Measurements from ENCODE around the gene RPUSD1.
"Not testable (repeated sequence)": the region's sequence is repeated elsewhere in the genome, so short reads cannot be mapped to it uniquely, and the experiment has no call there.

The RPUSD1 gene, protein sequence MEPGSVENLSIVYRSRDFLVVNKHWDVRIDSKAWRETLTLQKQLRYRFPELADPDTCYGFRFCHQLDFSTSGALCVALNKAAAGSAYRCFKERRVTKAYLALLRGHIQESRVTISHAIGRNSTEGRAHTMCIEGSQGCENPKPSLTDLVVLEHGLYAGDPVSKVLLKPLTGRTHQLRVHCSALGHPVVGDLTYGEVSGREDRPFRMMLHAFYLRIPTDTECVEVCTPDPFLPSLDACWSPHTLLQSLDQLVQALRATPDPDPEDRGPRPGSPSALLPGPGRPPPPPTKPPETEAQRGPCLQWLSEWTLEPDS

GRCh38 chr16:787978-788398, at the start of gene RPUSD1:
TSS of gene RPUSD1 (minus strand) at chr16:788381. CDS start at chr16:787737, 644 bp downstream.
- DNase-seq = no peak
- in situ Hi-C loops (cut with HindIII; ENCODE audit: low pct_ligation_motif_present, low pct_unique_long_range_greater_than_20kb, low sequenced_read_pairs) = no loop called here

- not testable (repeated sequence) for DNase-seq
- in situ Hi-C loops (cut with HindIII; ENCODE audit: low pct_ligation_motif_present, low pct_unique_long_range_greater_than_20kb, low sequenced_read_pairs) = loop anchor here (25.0 kb wide), 1 partner anchor 150 kb away; the partner anchor contains the start of gene SOX8
Measured at GRCh38 chr16:836822-837221, 48.6 kb upstream of the RPUSD1 start.

- no peak for DNase-seq
- in situ Hi-C loops (cut with HindIII; ENCODE audit: low pct_ligation_motif_present, low pct_unique_long_range_greater_than_20kb, low sequenced_read_pairs) = loop anchor here (25.0 kb wide), 1 partner anchor 151 kb away; the partner anchor contains the start of gene SOX8
Measured at GRCh38 chr16:836221-836620, 48.0 kb upstream of the RPUSD1 start.

DNA sequence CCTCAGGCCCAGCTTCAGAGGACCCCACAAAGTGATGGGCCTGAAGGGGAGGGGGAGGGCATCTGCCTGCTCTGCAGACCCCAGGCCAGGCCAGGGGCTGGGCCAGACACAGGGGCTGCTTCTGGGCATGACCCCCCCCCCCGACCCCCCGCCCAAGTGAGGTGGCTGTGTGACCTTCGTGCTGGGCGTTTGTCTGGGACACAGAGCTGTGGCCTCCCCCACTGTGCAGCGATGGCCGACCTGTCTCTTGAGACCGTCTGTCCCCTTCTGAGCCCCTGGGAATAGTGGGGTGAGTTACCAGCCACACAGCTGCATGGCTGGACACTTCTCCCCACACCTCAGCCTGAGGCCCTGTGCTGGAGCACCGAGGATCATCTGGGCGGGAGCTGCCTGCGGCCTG, 47.2 kb upstream of the RPUSD1 start:
- in situ Hi-C loops (cut with HindIII; ENCODE audit: low pct_ligation_motif_present, low pct_unique_long_range_greater_than_20kb, low sequenced_read_pairs) = loop anchor here (25.0 kb wide), 1 partner anchor 152 kb away; the partner anchor contains the start of gene SOX8
- DNase-seq = no peak

GRCh38 chr16:833411-833810, 45.2 kb upstream of the RPUSD1 start:
- in situ Hi-C loops (cut with HindIII; ENCODE audit: low pct_ligation_motif_present, low pct_unique_long_range_greater_than_20kb, low sequenced_read_pairs) = loop anchor here (25.0 kb wide), 1 partner anchor 154 kb away; the partner anchor contains the start of gene SOX8

GRCh38 chr16:832652-833336, 44.6 kb upstream of the RPUSD1 start:
- no peak for DNase-seq
- in situ Hi-C loops (cut with HindIII; ENCODE audit: low pct_ligation_motif_present, low pct_unique_long_range_greater_than_20kb, low sequenced_read_pairs) = loop anchor here (25.0 kb wide), 1 partner anchor 155 kb away; the partner anchor contains the start of gene SOX8

More at GRCh38 chr16:833411-833810, 45.2 kb upstream of the RPUSD1 start:
- no peak for DNase-seq

DNA sequence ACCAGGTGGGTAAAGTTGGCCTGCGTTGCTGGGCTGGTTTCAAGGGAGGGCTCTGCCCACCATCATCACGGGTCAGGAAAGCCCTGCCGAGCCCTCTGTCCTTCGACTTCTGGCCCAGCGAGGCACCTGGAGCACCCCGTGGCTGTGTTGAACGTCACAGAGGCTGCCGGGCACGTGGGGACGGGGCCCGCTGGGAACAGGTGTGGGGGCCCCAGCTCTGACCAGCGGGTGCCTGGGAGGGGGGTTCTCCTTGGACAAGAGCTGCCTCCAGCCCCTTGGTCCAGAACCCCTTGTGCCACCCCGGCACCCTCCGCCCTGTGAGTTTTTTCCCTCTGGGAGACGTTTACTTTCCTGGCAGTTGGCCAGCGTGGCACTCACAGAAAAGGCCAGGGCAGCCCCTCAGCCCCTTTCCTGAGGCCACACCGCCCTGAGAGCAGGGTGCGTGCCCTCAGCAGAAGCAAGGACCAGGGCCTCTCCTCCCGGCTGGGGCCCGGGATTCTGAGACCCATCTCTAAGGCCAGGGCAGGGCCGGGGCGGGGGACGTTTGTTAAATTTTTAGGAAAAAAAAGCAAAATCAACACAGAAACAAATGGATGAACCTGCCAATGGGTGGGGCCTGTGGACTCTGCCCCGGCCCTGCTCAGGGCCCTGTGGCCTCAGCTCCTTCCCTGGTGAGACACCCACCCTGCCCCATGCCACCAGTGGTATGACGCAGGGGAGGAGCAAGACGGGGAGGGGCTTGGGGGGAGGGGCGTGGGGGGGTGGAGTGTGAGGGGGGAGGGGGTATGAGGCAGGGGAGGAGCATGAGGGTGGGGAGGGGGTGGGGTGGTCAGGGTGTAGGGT, 43.6 kb upstream of the RPUSD1 start:
- no peak for DNase-seq
- in situ Hi-C loops (cut with HindIII; ENCODE audit: low pct_ligation_motif_present, low pct_unique_long_range_greater_than_20kb, low sequenced_read_pairs) = loop anchor here (25.0 kb wide), 1 partner anchor 156 kb away; the partner anchor contains the start of gene SOX8

DNA sequence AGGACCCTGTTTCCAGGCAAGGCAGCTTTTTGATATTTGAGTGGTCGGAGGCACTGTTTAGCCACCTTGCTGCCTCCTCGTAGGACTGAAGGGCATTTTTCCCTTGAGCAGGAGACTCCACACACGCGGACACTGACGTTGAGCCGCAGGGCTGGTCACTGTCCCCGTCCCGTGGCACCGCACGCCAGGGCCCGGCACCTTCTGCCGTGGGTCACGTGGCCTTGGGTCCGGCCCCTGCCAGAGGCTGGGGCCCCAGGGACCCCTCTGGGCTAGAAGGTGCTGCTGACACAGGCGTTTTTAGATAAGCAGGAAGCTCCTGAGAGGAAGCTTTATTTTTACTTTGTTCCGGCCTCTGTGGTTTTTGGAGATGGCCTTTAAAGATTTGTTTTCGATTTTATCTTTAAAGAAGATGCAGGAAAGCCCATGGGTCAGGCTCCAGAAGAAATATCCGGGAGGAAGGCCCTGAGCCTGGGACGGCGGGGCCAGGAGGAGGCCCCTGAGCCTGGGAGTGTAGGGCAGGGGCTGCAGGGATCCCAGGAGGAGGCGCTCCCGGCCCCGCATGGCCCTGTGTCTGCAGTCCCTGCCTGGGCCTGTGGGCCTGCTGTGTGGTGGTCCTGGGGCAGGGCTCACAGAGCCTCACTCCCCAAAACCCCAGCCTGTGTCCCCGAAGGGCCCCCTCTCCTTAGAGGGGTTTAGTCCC, 42.8 kb upstream of the RPUSD1 start:
- no peak for DNase-seq
- in situ Hi-C loops (cut with HindIII; ENCODE audit: low pct_ligation_motif_present, low pct_unique_long_range_greater_than_20kb, low sequenced_read_pairs) = loop anchor here (25.0 kb wide), 1 partner anchor 156 kb away; the partner anchor contains the start of gene SOX8

DNA sequence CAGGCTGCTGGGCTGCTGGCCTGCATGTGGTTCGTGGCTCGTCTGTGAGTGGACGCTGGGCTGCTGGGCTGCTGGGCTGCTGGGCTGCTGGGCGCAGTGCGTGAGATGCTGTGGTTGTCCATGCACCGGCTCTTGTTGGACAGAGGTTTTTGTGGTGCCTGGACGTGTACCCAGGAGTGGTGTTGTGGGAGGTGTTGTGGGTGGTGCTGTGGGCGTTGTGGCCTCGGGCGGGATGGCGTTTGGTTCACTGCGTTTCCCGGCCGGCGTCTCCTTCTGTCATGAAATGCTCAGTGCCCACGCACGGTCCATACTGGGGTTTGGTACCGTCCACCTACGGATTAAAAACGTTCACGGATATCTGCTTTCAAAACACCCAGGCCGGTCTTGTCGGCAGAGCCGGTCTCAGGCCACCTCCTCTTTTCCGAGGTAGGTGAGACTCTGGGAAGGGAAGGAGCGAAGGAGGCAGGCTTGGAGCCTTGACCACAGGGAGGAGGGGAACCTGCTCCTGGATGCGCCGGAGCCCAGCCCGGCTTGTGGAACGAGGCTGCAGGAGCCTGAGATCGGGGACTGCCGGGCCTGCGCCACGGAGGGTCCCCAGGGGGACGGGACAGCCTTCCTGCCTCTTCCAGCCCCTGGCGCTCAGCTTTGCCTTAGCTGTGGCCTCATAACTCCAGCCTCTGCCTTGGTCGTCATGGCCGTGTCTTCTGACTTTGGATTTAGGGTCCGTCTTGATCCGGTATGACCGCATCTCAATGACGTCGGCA, 42.1 kb upstream of the RPUSD1 start:
- no peak for DNase-seq
- in situ Hi-C loops (cut with HindIII; ENCODE audit: low pct_ligation_motif_present, low pct_unique_long_range_greater_than_20kb, low sequenced_read_pairs) = loop anchor here (25.0 kb wide), 1 partner anchor 157 kb away; the partner anchor contains the start of gene SOX8

DNA sequence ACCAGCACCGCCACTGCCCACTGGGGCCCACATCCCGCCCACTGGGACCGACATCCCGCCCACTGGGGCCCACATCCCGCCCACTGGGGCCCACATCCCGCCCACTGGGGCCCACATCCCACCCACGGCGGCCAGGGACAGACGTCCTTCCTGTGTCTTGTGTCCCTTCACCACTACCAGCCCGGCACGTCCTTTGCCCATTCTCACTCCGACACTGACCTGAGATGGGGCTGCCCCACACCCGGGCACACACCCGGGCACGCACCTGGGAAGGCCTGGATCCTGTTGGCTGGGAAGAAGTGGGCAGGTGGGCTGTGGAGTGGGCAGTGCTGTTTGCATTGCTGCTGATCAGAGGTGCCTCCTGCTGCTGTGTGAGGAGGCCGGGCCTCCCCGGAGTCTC, 40.7 kb upstream of the RPUSD1 start:
- DNase-seq = no peak
- in situ Hi-C loops (cut with HindIII; ENCODE audit: low pct_ligation_motif_present, low pct_unique_long_range_greater_than_20kb, low sequenced_read_pairs) = loop anchor here (25.0 kb wide), 1 partner anchor 158 kb away; the partner anchor contains the start of gene SOX8

GRCh38 chr16:827513-827912, 39.3 kb upstream of the RPUSD1 start:
- in situ Hi-C loops (cut with HindIII; ENCODE audit: low pct_ligation_motif_present, low pct_unique_long_range_greater_than_20kb, low sequenced_read_pairs) = loop anchor here (25.0 kb wide), 1 partner anchor 160 kb away; the partner anchor contains the start of gene SOX8
- no peak for DNase-seq

DNA sequence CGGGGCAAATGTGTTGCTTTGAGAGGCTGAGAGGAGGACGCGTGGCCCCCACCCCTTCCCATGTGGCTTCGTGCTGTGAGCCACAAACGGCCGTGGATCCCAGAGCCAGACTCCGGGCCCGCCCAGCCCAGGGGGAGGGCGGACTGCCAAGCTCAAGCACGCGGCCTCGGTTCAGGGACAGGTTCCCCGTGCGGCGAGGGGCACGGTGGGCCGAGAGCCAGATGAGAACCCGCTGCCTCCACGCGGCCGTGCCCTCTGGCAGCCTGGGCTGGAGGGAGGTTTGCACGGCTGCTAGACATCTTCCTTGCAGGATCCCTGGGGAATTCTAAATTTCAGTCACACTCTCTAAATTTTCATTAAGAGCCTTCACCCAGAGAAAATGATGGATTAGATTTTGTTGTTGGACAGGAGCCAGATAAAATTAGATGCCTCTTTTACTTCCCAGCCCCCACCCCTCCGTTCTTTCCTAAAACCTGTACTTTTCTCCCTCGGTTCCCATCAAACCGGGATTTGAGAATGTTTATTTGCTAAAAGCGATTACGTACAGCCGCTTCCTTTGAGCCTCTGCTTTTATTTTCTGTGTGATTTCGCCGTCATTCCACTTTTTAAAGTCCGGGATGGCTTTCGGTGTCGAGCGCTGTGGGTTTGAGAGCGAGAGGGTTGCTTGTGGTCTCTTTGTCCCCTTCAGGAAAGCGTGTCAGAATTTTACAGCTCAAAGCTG, 37.3 kb upstream of the RPUSD1 start:
- in situ Hi-C loops (cut with HindIII; ENCODE audit: low pct_ligation_motif_present, low pct_unique_long_range_greater_than_20kb, low sequenced_read_pairs) = loop anchor here (25.0 kb wide), 1 partner anchor 162 kb away; the partner anchor contains the start of gene SOX8
- DNase-seq = no peak

DNA sequence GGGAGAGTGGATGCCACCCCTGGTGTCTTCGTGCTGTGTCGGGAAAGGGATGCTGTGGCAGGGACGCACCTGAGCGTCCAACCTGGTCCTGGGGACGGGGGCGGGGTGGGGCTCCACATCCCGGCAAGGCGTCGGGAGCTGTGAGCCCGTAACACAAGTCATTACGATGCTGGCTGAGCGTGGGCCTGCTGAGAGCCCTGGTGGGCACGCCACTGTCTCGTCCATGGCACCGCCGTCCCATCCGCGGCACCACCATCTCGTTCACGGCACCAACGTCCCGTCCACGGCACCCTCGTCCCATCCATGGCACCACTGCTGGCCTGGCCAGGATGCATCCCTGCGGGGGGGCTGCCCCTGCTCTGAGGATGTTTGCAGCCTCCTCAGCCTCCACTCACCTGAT, 36.4 kb upstream of the RPUSD1 start:
- in situ Hi-C loops (cut with HindIII; ENCODE audit: low pct_ligation_motif_present, low pct_unique_long_range_greater_than_20kb, low sequenced_read_pairs) = no loop called here
- DNase-seq = no peak

GRCh38 chr16:824194-824593, 36.0 kb upstream of the RPUSD1 start:
- in situ Hi-C loops (cut with HindIII; ENCODE audit: low pct_ligation_motif_present, low pct_unique_long_range_greater_than_20kb, low sequenced_read_pairs) = no loop called here
- DNase-seq = no peak

GRCh38 chr16:822909-823297, 34.7 kb upstream of the RPUSD1 start:
- DNase-seq = no peak
- in situ Hi-C loops (cut with HindIII; ENCODE audit: low pct_ligation_motif_present, low pct_unique_long_range_greater_than_20kb, low sequenced_read_pairs) = no loop called here

DNA sequence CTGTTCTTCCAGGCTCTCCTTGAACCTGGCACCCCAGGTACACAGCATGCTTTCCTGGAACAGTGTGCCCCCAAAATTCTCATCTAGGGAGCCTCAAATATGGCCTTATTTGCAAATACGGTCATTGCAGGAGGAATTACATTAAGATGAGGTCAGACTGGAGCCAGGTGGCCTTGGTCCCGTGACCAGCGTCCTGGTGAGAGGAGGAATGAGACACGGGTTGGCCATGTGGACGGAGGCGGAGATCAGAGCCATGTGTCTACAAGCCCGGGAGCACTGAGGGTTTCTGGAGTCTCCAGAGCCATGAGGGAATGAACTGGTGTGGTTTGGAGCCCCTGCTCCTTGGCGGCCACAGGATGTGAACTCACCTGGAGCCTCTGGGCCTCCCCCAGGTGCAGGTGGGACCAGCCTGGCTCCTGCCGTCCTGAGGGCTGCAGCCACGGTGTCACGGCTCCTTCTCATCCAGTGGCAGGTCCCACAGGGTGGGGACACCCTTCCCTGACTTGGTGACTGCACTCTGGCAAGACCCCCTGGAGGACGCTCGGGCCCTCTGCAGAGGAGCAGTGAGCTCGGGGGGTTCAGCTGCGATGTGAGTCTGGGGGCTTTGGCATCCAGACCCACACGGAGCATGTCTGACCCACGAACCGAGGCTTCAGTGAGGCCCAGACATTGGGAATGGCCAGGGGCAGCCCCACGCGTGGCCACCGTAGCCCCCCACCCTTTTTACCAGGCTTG, 34.2 kb upstream of the RPUSD1 start:
- in situ Hi-C loops (cut with HindIII; ENCODE audit: low pct_ligation_motif_present, low pct_unique_long_range_greater_than_20kb, low sequenced_read_pairs) = no loop called here
- DNase-seq = no peak

Data from ACHN (cell line).